ENCODE data around the gene ADGRD1.

DNA sequence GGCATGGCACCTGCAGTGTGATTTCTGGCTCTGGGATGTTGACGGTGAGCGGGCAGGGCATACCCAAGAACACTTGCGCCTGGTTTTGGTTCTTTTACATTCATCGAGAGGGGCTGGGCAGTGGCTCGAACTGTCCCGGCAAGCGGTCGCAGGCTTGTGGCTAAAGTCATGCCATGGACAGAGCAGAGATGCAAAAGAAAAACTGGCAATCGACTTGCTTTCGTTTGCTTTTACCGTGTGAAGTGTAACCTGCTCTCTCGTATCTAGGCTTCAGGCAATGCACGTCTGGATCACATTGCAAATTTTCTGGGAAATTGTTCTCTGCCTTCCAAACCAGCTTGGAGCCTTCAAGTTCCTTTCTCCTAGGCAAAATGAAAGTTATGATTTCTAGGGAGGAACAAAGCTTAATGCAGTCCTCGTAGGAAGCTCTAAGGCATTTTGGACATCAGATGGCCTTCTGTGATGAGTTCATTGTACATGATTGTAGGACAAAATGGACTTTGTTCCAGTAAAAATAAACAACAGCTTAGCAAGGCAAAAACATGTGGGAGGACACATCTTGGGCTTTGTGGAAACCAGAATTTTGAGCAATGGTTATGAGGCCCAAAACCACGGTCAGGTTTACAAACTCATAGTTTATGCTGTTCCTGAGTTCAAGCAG, 18.3 kb downstream of the ADGRD1 start:
- TF ChIP-seq, protein P1, sequence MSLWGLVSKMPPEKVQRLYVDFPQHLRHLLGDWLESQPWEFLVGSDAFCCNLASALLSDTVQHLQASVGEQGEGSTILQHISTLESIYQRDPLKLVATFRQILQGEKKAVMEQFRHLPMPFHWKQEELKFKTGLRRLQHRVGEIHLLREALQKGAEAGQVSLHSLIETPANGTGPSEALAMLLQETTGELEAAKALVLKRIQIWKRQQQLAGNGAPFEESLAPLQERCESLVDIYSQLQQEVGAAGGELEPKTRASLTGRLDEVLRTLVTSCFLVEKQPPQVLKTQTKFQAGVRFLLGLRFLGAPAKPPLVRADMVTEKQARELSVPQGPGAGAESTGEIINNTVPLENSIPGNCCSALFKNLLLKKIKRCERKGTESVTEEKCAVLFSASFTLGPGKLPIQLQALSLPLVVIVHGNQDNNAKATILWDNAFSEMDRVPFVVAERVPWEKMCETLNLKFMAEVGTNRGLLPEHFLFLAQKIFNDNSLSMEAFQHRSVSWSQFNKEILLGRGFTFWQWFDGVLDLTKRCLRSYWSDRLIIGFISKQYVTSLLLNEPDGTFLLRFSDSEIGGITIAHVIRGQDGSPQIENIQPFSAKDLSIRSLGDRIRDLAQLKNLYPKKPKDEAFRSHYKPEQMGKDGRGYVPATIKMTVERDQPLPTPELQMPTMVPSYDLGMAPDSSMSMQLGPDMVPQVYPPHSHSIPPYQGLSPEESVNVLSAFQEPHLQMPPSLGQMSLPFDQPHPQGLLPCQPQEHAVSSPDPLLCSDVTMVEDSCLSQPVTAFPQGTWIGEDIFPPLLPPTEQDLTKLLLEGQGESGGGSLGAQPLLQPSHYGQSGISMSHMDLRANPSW (CRISPR knock-in tag; conservative IDR thresholded peaks at IDR 0.05; ENCODE audit: low read depth) = no peak
- TF ChIP-seq, protein P2, sequence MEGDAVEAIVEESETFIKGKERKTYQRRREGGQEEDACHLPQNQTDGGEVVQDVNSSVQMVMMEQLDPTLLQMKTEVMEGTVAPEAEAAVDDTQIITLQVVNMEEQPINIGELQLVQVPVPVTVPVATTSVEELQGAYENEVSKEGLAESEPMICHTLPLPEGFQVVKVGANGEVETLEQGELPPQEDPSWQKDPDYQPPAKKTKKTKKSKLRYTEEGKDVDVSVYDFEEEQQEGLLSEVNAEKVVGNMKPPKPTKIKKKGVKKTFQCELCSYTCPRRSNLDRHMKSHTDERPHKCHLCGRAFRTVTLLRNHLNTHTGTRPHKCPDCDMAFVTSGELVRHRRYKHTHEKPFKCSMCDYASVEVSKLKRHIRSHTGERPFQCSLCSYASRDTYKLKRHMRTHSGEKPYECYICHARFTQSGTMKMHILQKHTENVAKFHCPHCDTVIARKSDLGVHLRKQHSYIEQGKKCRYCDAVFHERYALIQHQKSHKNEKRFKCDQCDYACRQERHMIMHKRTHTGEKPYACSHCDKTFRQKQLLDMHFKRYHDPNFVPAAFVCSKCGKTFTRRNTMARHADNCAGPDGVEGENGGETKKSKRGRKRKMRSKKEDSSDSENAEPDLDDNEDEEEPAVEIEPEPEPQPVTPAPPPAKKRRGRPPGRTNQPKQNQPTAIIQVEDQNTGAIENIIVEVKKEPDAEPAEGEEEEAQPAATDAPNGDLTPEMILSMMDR (IDR thresholded peaks at IDR 0.05) = no peak
- TF ChIP-seq KAT7 (CRISPR knock-in tag; IDR thresholded peaks at IDR 0.05; ENCODE audit: borderline replicate concordance) (no peak), ZNF232 (CRISPR knock-in tag; IDR thresholded peaks at IDR 0.05) (no peak), ZBTB21 (CRISPR knock-in tag; IDR thresholded peaks at IDR 0.05; ENCODE audit: borderline replicate concordance) (no peak), ZNF219 (CRISPR knock-in tag; IDR thresholded peaks at IDR 0.05; ENCODE audit: borderline replicate concordance) (no peak), CREB1 (CRISPR knock-in tag; IDR thresholded peaks at IDR 0.05) (no peak), NR1H2 (CRISPR knock-in tag; IDR thresholded peaks at IDR 0.05) (no peak)
- TF ChIP-seq, protein P3, sequence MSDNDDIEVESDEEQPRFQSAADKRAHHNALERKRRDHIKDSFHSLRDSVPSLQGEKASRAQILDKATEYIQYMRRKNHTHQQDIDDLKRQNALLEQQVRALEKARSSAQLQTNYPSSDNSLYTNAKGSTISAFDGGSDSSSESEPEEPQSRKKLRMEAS (CRISPR knock-in tag; IDR thresholded peaks at IDR 0.05) = no peak
- TF ChIP-seq, protein P4, sequence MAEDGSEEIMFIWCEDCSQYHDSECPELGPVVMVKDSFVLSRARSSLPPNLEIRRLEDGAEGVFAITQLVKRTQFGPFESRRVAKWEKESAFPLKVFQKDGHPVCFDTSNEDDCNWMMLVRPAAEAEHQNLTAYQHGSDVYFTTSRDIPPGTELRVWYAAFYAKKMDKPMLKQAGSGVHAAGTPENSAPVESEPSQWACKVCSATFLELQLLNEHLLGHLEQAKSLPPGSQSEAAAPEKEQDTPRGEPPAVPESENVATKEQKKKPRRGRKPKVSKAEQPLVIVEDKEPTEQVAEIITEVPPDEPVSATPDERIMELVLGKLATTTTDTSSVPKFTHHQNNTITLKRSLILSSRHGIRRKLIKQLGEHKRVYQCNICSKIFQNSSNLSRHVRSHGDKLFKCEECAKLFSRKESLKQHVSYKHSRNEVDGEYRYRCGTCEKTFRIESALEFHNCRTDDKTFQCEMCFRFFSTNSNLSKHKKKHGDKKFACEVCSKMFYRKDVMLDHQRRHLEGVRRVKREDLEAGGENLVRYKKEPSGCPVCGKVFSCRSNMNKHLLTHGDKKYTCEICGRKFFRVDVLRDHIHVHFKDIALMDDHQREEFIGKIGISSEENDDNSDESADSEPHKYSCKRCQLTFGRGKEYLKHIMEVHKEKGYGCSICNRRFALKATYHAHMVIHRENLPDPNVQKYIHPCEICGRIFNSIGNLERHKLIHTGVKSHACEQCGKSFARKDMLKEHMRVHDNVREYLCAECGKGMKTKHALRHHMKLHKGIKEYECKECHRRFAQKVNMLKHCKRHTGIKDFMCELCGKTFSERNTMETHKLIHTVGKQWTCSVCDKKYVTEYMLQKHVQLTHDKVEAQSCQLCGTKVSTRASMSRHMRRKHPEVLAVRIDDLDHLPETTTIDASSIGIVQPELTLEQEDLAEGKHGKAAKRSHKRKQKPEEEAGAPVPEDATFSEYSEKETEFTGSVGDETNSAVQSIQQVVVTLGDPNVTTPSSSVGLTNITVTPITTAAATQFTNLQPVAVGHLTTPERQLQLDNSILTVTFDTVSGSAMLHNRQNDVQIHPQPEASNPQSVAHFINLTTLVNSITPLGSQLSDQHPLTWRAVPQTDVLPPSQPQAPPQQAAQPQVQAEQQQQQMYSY (CRISPR knock-in tag; IDR thresholded peaks at IDR 0.05) = no peak
- TF ChIP-seq, protein P5, sequence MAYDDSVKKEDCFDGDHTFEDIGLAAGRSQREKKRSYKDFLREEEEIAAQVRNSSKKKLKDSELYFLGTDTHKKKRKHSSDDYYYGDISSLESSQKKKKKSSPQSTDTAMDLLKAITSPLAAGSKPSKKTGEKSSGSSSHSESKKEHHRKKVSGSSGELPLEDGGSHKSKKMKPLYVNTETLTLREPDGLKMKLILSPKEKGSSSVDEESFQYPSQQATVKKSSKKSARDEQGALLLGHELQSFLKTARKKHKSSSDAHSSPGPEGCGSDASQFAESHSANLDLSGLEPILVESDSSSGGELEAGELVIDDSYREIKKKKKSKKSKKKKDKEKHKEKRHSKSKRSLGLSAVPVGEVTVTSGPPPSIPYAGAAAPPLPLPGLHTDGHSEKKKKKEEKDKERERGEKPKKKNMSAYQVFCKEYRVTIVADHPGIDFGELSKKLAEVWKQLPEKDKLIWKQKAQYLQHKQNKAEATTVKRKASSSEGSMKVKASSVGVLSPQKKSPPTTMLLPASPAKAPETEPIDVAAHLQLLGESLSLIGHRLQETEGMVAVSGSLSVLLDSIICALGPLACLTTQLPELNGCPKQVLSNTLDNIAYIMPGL (CRISPR knock-in tag; IDR thresholded peaks at IDR 0.05) = no peak

All from WTC11 (cell line).